GM13976 (cell line): Measurements from ENCODE around the gene MLLT3.

ENCODE experiments used
- DNase-seq: peaks from one replicate; pipeline ENCODE4 v3.0.0; 2012; ENCODE audit warnings: low spot score
- in situ Hi-C: fragments of 300-500 bp; cut with MboI; formaldehyde crosslinking; loops from one replicate; pipeline ENCODE4 v1.12.0; 2022; ENCODE audit warnings: low sequenced_read_pairs, mixed read lengths, inconsistent platforms; ENCODE audit not compliant: unreplicated experiment
- TF ChIP-seq, protein P1 (sequence below): IDR thresholded peaks from 2 replicates; pipeline ENCODE4 v1.5.1; 2012; ENCODE audit warnings: borderline replicate concordance, mild to moderate bottlenecking; ENCODE audit not compliant: insufficient read depth; ENCODE audit errors: extremely low read depth, missing control alignments, control extremely low read depth

MLLT3 gene

DNA sequence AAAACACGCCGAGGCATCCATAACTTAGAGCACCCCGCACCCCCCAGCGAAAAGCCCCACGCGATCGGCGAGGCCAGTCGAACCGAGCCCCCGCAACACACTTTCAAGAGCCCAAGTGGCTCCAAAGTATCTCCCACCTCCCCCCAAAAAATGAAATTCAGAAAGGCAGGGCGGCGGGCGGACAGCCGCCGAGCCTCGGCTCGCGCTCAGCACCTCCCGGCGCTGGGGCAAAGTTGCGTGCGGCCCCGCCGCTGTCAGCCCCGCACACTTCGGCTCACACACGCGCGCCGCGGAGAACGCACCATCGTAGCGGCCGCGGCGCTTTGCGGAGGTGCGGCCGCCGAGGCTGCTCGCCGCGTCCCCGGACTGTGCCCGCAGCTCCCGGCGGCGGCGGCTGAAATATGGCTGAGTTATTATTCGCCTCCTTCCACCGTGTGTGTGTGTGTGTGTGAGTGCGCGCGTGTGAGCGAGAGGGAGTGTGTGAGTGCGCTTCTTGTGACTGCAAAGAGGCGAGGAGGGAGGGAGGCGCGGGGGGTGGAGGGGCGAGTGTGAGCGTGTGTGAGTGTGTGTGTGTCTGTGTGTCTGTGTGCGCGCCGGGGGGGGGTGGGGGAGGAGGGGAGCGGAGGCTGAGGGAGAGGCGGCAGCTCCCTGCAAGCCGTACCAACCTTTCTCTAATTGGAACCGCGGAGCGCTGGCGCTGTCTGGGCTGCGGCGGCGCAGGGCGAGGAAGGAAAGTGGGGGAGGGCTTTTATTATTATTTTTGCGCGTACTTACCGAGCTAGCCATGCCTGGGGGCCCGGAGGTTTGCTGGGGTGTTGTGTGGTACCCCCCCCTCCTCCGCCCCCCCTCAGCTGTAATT lies 599 bp downstream of the MLLT3 start:
- in situ Hi-C loops, result loop anchor here (10.0 kb wide), 2 partner anchors 483 to 697 kb away; no protein-coding TSS in a partner anchor
- DNase-seq, result peak; percentile 62
- TF ChIP-seq, protein P1, sequence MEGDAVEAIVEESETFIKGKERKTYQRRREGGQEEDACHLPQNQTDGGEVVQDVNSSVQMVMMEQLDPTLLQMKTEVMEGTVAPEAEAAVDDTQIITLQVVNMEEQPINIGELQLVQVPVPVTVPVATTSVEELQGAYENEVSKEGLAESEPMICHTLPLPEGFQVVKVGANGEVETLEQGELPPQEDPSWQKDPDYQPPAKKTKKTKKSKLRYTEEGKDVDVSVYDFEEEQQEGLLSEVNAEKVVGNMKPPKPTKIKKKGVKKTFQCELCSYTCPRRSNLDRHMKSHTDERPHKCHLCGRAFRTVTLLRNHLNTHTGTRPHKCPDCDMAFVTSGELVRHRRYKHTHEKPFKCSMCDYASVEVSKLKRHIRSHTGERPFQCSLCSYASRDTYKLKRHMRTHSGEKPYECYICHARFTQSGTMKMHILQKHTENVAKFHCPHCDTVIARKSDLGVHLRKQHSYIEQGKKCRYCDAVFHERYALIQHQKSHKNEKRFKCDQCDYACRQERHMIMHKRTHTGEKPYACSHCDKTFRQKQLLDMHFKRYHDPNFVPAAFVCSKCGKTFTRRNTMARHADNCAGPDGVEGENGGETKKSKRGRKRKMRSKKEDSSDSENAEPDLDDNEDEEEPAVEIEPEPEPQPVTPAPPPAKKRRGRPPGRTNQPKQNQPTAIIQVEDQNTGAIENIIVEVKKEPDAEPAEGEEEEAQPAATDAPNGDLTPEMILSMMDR, result no peak

DNA sequence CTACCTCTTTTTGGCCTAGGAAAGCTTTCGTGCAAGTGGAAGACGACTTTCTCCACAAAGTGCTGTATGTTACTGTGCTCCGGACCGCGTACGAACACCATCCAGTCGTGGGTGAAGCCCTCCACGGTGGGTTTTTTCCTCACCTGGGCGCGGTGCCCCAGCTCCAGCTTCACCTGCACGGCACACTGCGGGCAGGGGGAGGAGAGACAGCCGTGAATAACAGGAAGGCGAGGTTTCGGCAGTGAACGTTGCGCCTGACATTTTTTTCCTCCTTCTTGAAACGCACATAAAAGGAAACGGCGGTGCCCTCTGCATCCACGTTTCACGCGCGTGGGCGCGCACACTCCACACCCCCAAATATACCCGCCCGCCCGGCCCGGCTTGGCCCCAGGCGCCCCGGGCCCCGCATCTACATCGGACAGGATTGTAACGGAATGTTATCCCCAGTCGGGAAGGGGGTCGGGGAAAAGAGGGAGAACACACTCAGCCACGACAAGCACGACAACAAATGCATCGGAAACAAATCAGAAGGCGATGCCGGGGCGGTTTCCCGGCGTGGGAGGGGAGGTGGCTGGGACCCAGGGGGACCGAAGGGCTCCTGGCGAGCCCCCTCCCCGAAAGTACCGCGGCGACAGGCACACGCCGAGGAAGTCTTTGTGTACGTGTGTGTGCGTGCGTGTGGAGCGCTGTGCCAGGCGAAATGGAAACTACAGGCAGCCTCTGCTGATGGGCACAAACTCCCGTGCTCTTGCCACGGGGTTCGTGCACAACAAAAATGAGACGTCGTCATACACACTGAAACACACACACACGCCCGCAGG lies 1.4 kb downstream of the MLLT3 start:
- in situ Hi-C loops, result loop anchor here (10.0 kb wide), 2 partner anchors 484 to 696 kb away; no protein-coding TSS in a partner anchor
- TF ChIP-seq, protein P1, result no peak
- peak; percentile 36 for DNase-seq

DNA sequence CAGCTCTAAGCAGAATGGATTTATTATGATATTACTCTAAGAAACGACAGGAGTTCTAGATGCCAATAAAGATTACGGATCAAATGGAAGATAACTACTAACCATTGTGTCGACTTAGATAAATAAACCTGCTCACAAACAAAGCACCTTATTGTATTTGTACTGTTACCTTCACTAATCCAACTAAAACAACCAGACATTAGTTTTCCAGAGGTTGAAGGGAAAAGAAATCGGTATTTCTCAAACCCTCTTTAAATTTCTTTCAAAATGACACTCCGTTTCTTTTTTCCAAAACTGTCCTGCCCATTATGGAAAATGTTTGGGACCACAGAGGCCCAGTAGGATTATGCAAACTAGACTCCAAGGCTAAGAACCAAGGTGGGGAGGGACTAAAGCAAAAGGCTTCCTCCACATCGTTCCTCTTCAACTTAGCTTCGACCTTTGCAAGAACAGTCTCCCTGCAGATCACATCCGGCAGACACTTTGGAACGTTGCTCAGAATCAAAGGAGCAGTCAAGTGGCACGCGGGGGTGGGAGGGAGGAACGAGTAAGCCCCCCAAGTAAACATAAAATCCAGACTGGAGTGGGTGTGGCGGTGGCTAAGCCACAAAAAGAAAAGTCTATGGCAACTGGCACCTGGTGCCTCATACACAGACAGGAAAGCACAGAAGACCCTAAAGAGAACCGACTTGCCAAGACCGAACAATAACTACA lies 2.7 kb downstream of the MLLT3 start:
- in situ Hi-C loops, result loop anchor here (10.0 kb wide), 2 partner anchors 485 to 695 kb away; no protein-coding TSS in a partner anchor
- no peak for DNase-seq

DNA sequence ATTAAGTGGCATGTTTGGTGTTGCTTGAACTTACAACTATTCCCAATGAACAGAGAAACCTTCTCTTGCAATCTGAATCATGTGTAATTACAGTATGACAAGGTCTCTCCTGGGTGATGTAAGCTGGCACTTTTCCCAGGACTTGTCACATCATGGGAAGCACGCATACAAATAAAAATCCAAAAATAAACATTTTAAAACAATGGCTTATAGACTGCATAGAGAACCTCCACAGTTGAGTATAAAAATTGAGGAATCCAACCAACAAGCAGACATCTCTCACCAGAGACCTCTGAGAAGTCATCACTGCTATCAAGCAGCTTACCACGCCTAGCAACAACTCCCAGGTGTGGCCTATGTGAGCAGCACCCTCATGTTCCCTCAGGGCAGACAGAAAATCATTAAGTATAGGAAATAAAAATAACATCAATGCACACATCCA lies 3.9 kb downstream of the MLLT3 start:
- TF ChIP-seq, protein P1, result no peak
- DNase-seq, result no peak
- in situ Hi-C loops, result no loop called here

More for the DNA sequence above, 2.7 kb downstream of the MLLT3 start:
- TF ChIP-seq, protein P1, result no peak

DNA sequence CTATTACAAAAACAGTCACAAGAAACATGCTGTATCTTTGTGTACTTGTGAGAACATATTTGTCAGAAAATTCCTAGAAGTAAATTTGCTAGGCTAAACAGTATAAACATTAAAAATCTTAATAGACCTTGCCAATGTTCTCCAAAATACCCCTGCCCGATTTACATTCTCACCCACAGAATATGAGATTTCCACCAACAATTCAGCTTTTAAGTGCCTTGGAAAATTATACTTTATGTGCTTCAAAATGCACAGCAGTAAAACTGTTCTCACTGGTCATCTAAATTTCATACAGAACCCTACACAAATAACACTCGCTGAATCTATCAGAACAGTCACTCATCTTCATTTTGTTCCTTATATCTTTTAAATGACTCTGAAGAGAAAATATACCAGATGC lies 5.5 kb downstream of the MLLT3 start:
- in situ Hi-C loops, result no loop called here
- TF ChIP-seq, protein P1, result no peak
- DNase-seq, result no peak
